ENCODE data around the gene SDK1.

DNA sequence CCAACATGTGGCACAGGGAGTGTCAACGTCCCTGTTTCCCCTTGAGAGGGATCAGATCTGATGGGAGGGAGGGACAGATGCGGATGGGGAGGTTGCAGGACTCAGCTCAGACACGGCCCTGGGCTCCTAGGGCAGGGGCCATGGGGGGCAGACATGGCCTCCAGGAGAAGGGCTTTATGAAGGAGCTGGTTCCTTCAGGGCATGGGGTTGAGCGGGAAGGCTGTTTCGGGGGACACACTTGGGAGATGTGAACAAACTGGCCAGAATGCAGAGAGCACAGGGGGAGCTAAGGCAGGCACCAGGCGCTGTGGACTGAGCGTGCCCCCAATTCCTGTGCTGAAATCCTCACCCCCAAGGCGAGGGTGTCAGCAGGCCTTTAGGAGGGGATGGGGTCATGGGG is 799.1 kb downstream of the SDK1 start:
- TF ChIP-seq NR3C1 (CRISPR knock-in tag; conservative IDR thresholded peaks at IDR 0.05; ENCODE audit: low read depth) (no peak), ZNF317 (CRISPR knock-in tag; IDR thresholded peaks at IDR 0.05; ENCODE audit: borderline replicate concordance, low read depth) (no peak), ZNF396 (CRISPR knock-in tag; IDR thresholded peaks at IDR 0.05; ENCODE audit: borderline replicate concordance) (no peak), TCF7 (CRISPR knock-in tag; IDR thresholded peaks at IDR 0.05; ENCODE audit: low read depth) (no peak), FOXJ3 (CRISPR knock-in tag; IDR thresholded peaks at IDR 0.05; ENCODE audit: borderline replicate concordance) (no peak), NFYB (CRISPR knock-in tag; conservative IDR thresholded peaks at IDR 0.05; ENCODE audit: low read depth) (no peak)
- TF ChIP-seq, protein P1, sequence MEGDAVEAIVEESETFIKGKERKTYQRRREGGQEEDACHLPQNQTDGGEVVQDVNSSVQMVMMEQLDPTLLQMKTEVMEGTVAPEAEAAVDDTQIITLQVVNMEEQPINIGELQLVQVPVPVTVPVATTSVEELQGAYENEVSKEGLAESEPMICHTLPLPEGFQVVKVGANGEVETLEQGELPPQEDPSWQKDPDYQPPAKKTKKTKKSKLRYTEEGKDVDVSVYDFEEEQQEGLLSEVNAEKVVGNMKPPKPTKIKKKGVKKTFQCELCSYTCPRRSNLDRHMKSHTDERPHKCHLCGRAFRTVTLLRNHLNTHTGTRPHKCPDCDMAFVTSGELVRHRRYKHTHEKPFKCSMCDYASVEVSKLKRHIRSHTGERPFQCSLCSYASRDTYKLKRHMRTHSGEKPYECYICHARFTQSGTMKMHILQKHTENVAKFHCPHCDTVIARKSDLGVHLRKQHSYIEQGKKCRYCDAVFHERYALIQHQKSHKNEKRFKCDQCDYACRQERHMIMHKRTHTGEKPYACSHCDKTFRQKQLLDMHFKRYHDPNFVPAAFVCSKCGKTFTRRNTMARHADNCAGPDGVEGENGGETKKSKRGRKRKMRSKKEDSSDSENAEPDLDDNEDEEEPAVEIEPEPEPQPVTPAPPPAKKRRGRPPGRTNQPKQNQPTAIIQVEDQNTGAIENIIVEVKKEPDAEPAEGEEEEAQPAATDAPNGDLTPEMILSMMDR (IDR thresholded peaks at IDR 0.05), result no peak
- TF ChIP-seq, protein P2, sequence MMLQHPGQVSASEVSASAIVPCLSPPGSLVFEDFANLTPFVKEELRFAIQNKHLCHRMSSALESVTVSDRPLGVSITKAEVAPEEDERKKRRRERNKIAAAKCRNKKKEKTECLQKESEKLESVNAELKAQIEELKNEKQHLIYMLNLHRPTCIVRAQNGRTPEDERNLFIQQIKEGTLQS (CRISPR knock-in tag; conservative IDR thresholded peaks at IDR 0.05), result no peak
- TF ChIP-seq, protein P3, sequence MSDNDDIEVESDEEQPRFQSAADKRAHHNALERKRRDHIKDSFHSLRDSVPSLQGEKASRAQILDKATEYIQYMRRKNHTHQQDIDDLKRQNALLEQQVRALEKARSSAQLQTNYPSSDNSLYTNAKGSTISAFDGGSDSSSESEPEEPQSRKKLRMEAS (CRISPR knock-in tag; IDR thresholded peaks at IDR 0.05), result no peak

All from WTC11 (cell line).